PC-9 (cell line): Measurements from ENCODE around the gene SNRNP70. TPM values are rescaled to one million over a fixed set of nuclear protein-coding genes. Genes with fewer than 3 reads are reported as not detected.
"Not testable (repeated sequence)": the region's sequence is repeated elsewhere in the genome, so short reads cannot be mapped to it uniquely, and the experiment has no call there.

Experiments used
- BruUV-seq: library from RNA; stranded (reverse); fragments of 400-500 nt; replicated peaks from 2 replicates; lab custom pipeline; 2021; lab: Mats Ljungman, UMichigan
- CTCF ChIA-PET: fragments of 300-600 bp; sonication (Branson Sonifier 250); formaldehyde crosslinking; loops from one replicate; lab custom pipeline; 2022; ENCODE audit warnings: antibody characterized with exemption; lab: Charles Lee
- POLR2A ChIA-PET: fragments of 300-600 bp; sonication (Branson Sonifier 250); formaldehyde crosslinking; loops from one replicate; lab custom pipeline; 2022; ENCODE audit warnings: antibody characterized with exemption; ENCODE audit not compliant: unreplicated experiment; lab: Charles Lee
- DNase-seq, 2 experiments: peaks; one replicate each; pipeline versions ENCODE4 v3.0.0 to v3.0.0-alpha.2; 2015 to 2022; ENCODE audit warnings: mixed read lengths in 1 of 2
- H2AFZ ChIP-seq: fragments of 200-600 bp; sonication (generic); 2 replicates; pipeline ENCODE4 v1.8.1; 2017; ENCODE audit warnings: antibody characterized with exemption
- H3F3A ChIP-seq: fragments of 200-600 bp; sonication (generic); 2 replicates; pipeline ENCODE4 v1.8.1; 2017; ENCODE audit warnings: antibody characterized with exemption, mild to moderate bottlenecking, low read depth; ENCODE audit not compliant: insufficient read depth
- H3K27ac ChIP-seq: fragments of 200-600 bp; sonication (generic); 2 replicates; pipeline ENCODE4 v1.6.1; 2016; ENCODE audit warnings: mixed run types
- H3K27me3 ChIP-seq: fragments of 200-600 bp; sonication (generic); 2 replicates; pipeline ENCODE4 v1.6.1; 2016; ENCODE audit warnings: low read depth, mixed run types; ENCODE audit not compliant: insufficient read depth
- H3K36me3 ChIP-seq: fragments of 200-600 bp; sonication (generic); 2 replicates; pipeline ENCODE4 v1.6.1; 2016; ENCODE audit warnings: low read depth, mixed run types
- H3K4me1 ChIP-seq: fragments of 200-600 bp; sonication (generic); replicated peaks from 2 replicates; pipeline ENCODE4 v1.6.1; 2016; ENCODE audit warnings: mixed run types; ENCODE audit not compliant: insufficient read depth
- H3K4me2 ChIP-seq: fragments of 200-600 bp; sonication (generic); 2 replicates; pipeline ENCODE4 v1.6.1; 2017; ENCODE audit warnings: mixed run types
- H3K4me3 ChIP-seq: fragments of 200-600 bp; sonication (generic); 2 replicates; pipeline ENCODE4 v1.6.1; 2016; ENCODE audit warnings: mixed run types
- H3K79me2 ChIP-seq: fragments of 200-600 bp; sonication (generic); 2 replicates; pipeline ENCODE4 v1.6.1; 2017; ENCODE audit warnings: low read depth, mixed run types
- H3K9me2 ChIP-seq: fragments of 200-600 bp; sonication (generic); 2 replicates; pipeline ENCODE4 v1.8.1; 2017; ENCODE audit warnings: mild to moderate bottlenecking; ENCODE audit not compliant: insufficient read depth
- H3K9me3 ChIP-seq: fragments of 200-600 bp; sonication (generic); 2 replicates; pipeline ENCODE4 v1.8.1; 2016; ENCODE audit warnings: low read depth; ENCODE audit not compliant: insufficient read depth
- H4K20me1 ChIP-seq: fragments of 200-600 bp; sonication (generic); 2 replicates; pipeline ENCODE4 v1.8.1; 2017; ENCODE audit not compliant: insufficient read depth
- EZH2 ChIP-seq: fragments of 200-600 bp; sonication (generic); IDR thresholded peaks from 2 replicates; pipeline ENCODE4 v1.8.0; 2017; ENCODE audit warnings: antibody characterized with exemption, low read depth
- intact Hi-C: fragments of 100-400 bp; cut with micrococcal nuclease; formaldehyde crosslinking; loops from one replicate; pipeline ENCODE4 v1.10.0; 2022; ENCODE audit not compliant: unreplicated experiment
- total RNA-seq: library from RNA; stranded (reverse); gene quantifications from 2 replicates; pipeline ENCODE4 v1.2.3, GENCODE V29; 2021
- TF ChIP-seq, protein P1 (sequence below): fragments of 200-600 bp; sonication (generic); conservative IDR thresholded peaks from 2 replicates; pipeline ENCODE4 v1.6.1; 2017; ENCODE audit warnings: mixed run types, antibody characterized with exemption, mild to moderate bottlenecking, moderate library complexity

The SNRNP70 gene
- total RNA-seq, 1 experiment from 2014 or later, result 199 TPM

GRCh38 chr19:49056101-49056901 is 28.9 kb upstream of the SNRNP70 start:
- BruUV-seq, result TSS peak; percentile 48
- no peaks in the 10 kb centered on the region for H3K36me3 ChIP-seq

DNA sequence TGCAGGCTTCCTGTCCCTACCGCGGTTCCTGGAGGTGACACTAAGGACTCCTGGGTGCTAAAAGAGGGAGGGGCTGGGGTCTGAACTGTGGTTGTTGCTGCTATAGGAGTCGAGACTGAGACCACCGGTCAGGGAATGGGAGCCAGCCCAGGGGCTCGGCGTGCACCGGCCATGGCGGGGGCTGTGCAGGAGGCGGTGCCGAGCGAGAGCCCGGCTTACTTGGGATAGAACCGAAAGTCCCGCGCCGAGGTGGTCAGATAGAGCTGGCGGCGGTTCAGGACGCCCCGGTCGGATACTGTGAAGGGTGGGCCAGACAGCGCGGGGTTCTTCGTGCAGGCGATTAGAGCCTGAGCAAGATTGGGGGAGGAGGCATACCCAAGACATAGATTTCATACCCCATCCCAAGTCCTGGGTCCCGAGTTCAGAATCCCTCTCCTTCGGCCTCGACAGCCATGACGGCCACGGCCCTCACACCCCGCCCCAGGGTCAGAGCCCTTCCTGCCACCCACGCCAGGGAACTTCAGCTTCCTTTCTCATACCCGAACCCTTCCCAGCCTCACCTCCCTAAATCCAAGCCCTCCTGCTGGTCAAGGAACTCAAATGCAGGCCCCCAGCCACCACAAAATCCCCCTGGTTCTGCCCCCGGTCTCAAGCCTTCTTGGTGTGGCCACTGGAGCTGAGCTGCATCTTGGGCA is 28.2 kb upstream of the SNRNP70 start:
- not testable (repeated sequence) for H2AFZ ChIP-seq, H3K27ac ChIP-seq, H3K9me3 ChIP-seq, H3K27me3 ChIP-seq, DNase-seq, H3K79me2 ChIP-seq, H4K20me1 ChIP-seq, H3K9me2 ChIP-seq, H3K36me3 ChIP-seq
- H3K4me3 ChIP-seq, result peak overlapping the region; percentile 63
- POLR2A ChIA-PET, result interaction anchor here (0.6 to 0.7 kb wide), 2 partner anchors 64 to 897 kb away, joined by 3 read pairs; partner anchors contain the start of gene GYS1
- CTCF ChIA-PET, result interaction anchor here (1.0 kb wide), 1 partner anchor 64 kb away, joined by 3 read pairs; the partner anchor contains the start of gene GYS1
- TSS peak; percentile 32 for BruUV-seq
- 0 out of 2 replicates have a peak, but pooled peaks cover 10% of the 10 kb centered on the region for H3K4me1 ChIP-seq
- peaks cover 22% of the 10 kb centered on the region for H3F3A ChIP-seq
- intact Hi-C loops, result loop anchor here (5.0 kb wide), 1 partner anchor 40 kb away; the partner anchor contains the start of gene LHB
- peak overlapping the region; percentile 94 for H3K4me2 ChIP-seq

More at GRCh38 chr19:49056101-49056901, 28.9 kb upstream of the SNRNP70 start:
- Histone ChIP-seq H2AFZ (peak overlapping the region; percentile 94), H3K9me2 (no peaks in the 10 kb centered on the region), H3K4me3 (peak overlapping the region; percentile 63), H3K27ac (no peak overlapping the region), H3K27me3 (no peaks in the 10 kb centered on the region), H3K4me1 (0 out of 2 replicates have a peak, but pooled peaks cover 10% of the 10 kb centered on the region), H4K20me1 (no peaks in the 10 kb centered on the region), H3K79me2 (no peaks in the 10 kb centered on the region), H3K4me2 (peak overlapping the region; percentile 94), H3F3A (peaks cover 22% of the 10 kb centered on the region), H3K9me3 (no peaks in the 10 kb centered on the region)
- DNase-seq, result peak; percentile 54 to 77
- ChIA-PET CTCF (interaction anchor here (0.7 to 0.9 kb wide), 2 partner anchors 17 to 532 kb away, joined by 3 to 5 read pairs; no protein-coding TSS in a partner anchor), POLR2A (interaction anchor here (0.5 to 0.8 kb wide), 3 partner anchors 69 to 273 kb away, joined by 3 to 14 read pairs (median 4); no protein-coding TSS in a partner anchor)
- intact Hi-C loops, result loop anchor here (5.0 kb wide), 1 partner anchor 39 kb away; the partner anchor contains the start of gene LHB
- TF ChIP-seq, protein P1, sequence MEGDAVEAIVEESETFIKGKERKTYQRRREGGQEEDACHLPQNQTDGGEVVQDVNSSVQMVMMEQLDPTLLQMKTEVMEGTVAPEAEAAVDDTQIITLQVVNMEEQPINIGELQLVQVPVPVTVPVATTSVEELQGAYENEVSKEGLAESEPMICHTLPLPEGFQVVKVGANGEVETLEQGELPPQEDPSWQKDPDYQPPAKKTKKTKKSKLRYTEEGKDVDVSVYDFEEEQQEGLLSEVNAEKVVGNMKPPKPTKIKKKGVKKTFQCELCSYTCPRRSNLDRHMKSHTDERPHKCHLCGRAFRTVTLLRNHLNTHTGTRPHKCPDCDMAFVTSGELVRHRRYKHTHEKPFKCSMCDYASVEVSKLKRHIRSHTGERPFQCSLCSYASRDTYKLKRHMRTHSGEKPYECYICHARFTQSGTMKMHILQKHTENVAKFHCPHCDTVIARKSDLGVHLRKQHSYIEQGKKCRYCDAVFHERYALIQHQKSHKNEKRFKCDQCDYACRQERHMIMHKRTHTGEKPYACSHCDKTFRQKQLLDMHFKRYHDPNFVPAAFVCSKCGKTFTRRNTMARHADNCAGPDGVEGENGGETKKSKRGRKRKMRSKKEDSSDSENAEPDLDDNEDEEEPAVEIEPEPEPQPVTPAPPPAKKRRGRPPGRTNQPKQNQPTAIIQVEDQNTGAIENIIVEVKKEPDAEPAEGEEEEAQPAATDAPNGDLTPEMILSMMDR, result peak; percentile 78
- TF ChIP-seq EZH2, result no peak

GRCh38 chr19:49057636-49058234 is 27.5 kb upstream of the SNRNP70 start, which contains the start of gene CGB7:
Gene CGB7 (minus strand): TSS chr19:49057749. CDS start chr19:49055375, 2,374 bp downstream.
- DNase-seq, result peak in 1 of 2 experiments; percentile 81
- Histone ChIP-seq H3K4me2 (peak within 1 kb of the TSS; percentile 94), H3K27ac (no peak within 1 kb of the TSS), H3K9me3 (no peaks in the 10 kb centered on the region), H3K36me3 (no peaks in the 10 kb centered on the region), H3K27me3 (no peaks in the 10 kb centered on the region), H3K9me2 (no peaks in the 10 kb centered on the region), H2AFZ (peak within 1 kb of the TSS; percentile 94), H3K4me3 (peak within 1 kb of the TSS; percentile 63), H3K4me1 (0 out of 2 replicates have a peak, but pooled peaks cover 10% of the 10 kb centered on the region), H3K79me2 (no peaks in the 10 kb centered on the region), H4K20me1 (no peaks in the 10 kb centered on the region), H3F3A (peaks cover 18% of the 10 kb centered on the region)
- intact Hi-C loops, result loop anchor here (5.0 kb wide), 1 partner anchor 40 kb away; the partner anchor contains the start of gene LHB
- ChIA-PET POLR2A (interaction anchor here (0.6 to 0.7 kb wide), 3 partner anchors 64 to 948 kb away, joined by 3 to 4 read pairs (median 3); partner anchors contain the start of gene GYS1), CTCF (interaction anchor here (1.0 kb wide), 1 partner anchor 65 kb away, joined by 3 read pairs; the partner anchor contains the start of gene GYS1)
- no TSS peak for BruUV-seq
- TF ChIP-seq, protein P1, result no peak
- no peak for TF ChIP-seq EZH2
